Stimulated activated effector memory CD8-positive, alpha-beta T cell treated with anti-CD3 and anti-CD28 coated beads, Interleukin-12 subunit alpha, Interleukin-12 subunit beta, amount 100 ng/mL, for 72 hours (primary cell): ENCODE measurements around the gene MAGIX.
A peak's percentile ranks its signal among the peaks of the same experiment; 100 is the strongest.
"Not testable (repeated sequence)": the region's sequence is repeated elsewhere in the genome, so short reads cannot be mapped to it uniquely, and the experiment has no call there.

Experiments used
- ATAC-seq: fragments of 150-1000 bp; cut with Tn5 transposase; 2 replicates; pipeline ENCODE4 v1.10.0; 2021
- DNase-seq, 2 donors: peaks; one replicate each; pipeline ENCODE4 v3.0.0; 2021 to 2022; ENCODE audit warnings: low spot score in 2 of 2
- H3K27ac Mint-ChIP-seq: one replicate; pipeline ENCODE4 v1.8.0; 2022; ENCODE audit warnings: mild to moderate bottlenecking, mixed read lengths
- H3K36me3 Mint-ChIP-seq: one replicate; pipeline ENCODE4 v1.8.0; 2022; ENCODE audit warnings: mild to moderate bottlenecking, mixed read lengths
- H3K4me1 Mint-ChIP-seq: one replicate; pipeline ENCODE4 v1.8.0; 2022; ENCODE audit warnings: mixed read lengths
- H3K4me3 Mint-ChIP-seq: one replicate; pipeline ENCODE4 v1.8.0; 2022; ENCODE audit warnings: mild to moderate bottlenecking, mixed read lengths
- H3K9me3 Mint-ChIP-seq: one replicate; pipeline ENCODE4 v1.8.0; 2022; ENCODE audit warnings: mixed read lengths

Gene MAGIX

DNA sequence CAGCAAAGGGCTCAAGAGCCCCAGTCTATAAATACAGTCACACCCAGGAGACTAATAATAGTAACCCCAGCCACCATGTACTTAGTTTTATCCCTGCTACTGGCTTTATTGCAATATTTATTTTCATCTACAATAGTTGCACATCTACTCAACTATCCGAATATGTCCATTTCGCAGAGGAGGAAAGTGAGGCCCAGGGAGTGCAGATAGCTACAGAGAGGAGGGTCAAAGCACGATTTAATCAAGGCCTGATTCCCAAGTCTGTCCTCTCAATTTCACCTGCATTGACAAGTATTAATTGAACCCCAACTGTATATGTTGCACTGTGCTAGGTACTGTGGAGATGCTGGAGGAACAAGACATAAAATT is 5.2 kb downstream of the MAGIX start:
- H3K4me3 Mint-ChIP-seq = peak overlapping the region; percentile 91
- ATAC-seq (no peak), DNase-seq (no peak)
- H3K36me3 Mint-ChIP-seq = peaks cover 26% of the 10 kb centered on the region
- peaks cover 34% of the 10 kb centered on the region for H3K4me1 Mint-ChIP-seq
- H3K27ac Mint-ChIP-seq = peak overlapping the region; percentile 96
- no peaks in the 10 kb centered on the region for H3K9me3 Mint-ChIP-seq

GRCh38 chrX:49171752-49172279 is 9.3 kb downstream of the MAGIX start, which contains the start of gene PLP2:
TSS of gene PLP2 (plus strand) at chrX:49171898. CDS start at chrX:49172001, 103 bp downstream.
- no peaks in the 10 kb centered on the region for H3K9me3 Mint-ChIP-seq
- DNase-seq (peak; percentile 56 to 77), ATAC-seq (peak; percentile 80)
- H3K27ac Mint-ChIP-seq = peak within 1 kb of the TSS; percentile 87
- peaks cover 59% of the 10 kb centered on the region for H3K36me3 Mint-ChIP-seq
- peaks cover 42% of the 10 kb centered on the region for H3K4me1 Mint-ChIP-seq
- peak within 1 kb of the TSS; percentile 83 for H3K4me3 Mint-ChIP-seq

GRCh38 chrX:49172280-49172780 is 9.8 kb downstream of the MAGIX start:
- DNase-seq (peak in 1 of 2 donors; percentile 36), ATAC-seq (peak; percentile 85)
- Mint-ChIP-seq H3K27ac (peak overlapping the region; percentile 87), H3K9me3 (no peaks in the 10 kb centered on the region), H3K4me3 (peak overlapping the region; percentile 83), H3K4me1 (peaks cover 39% of the 10 kb centered on the region), H3K36me3 (peaks cover 59% of the 10 kb centered on the region)

GRCh38 chrX:49173544-49173943 is 11.0 kb downstream of the MAGIX start:
- H3K4me3 Mint-ChIP-seq = peak overlapping the region; percentile 83
- not testable (repeated sequence) for ATAC-seq
- H3K27ac Mint-ChIP-seq = peak overlapping the region; percentile 87

DNA sequence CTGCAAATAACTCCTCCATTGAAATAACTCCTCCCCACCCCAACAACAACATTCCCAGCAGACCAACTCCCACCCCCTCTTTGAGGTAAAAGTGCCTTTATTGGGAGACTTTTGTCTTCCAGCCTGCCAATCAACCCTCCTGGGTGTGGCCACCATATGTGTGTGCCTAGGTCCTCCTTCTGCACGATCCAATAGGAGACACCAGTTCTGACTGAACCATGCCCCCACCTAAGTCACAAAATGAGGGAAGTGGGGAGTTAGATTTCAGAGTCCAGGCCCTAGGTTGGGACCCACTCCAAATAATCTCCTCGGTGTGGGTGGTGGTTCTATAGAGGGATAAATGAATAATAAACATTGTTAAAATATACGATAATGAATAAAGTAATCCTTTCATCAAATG is 12.2 kb downstream of the MAGIX start:
- no peaks in the 10 kb centered on the region for H3K9me3 Mint-ChIP-seq
- peaks cover 79% of the 10 kb centered on the region for H3K36me3 Mint-ChIP-seq
- ATAC-seq = no peak
- H3K4me1 Mint-ChIP-seq = peaks cover 38% of the 10 kb centered on the region
- H3K4me3 Mint-ChIP-seq = no peak overlapping the region
- peak overlapping the region; percentile 50 for H3K27ac Mint-ChIP-seq
- DNase-seq = no peak

More at GRCh38 chrX:49173544-49173943, 11.0 kb downstream of the MAGIX start:
- peaks cover 31% of the 10 kb centered on the region for H3K4me1 Mint-ChIP-seq
- peaks cover 67% of the 10 kb centered on the region for H3K36me3 Mint-ChIP-seq
- not testable (repeated sequence) for H3K9me3 Mint-ChIP-seq, DNase-seq

DNA sequence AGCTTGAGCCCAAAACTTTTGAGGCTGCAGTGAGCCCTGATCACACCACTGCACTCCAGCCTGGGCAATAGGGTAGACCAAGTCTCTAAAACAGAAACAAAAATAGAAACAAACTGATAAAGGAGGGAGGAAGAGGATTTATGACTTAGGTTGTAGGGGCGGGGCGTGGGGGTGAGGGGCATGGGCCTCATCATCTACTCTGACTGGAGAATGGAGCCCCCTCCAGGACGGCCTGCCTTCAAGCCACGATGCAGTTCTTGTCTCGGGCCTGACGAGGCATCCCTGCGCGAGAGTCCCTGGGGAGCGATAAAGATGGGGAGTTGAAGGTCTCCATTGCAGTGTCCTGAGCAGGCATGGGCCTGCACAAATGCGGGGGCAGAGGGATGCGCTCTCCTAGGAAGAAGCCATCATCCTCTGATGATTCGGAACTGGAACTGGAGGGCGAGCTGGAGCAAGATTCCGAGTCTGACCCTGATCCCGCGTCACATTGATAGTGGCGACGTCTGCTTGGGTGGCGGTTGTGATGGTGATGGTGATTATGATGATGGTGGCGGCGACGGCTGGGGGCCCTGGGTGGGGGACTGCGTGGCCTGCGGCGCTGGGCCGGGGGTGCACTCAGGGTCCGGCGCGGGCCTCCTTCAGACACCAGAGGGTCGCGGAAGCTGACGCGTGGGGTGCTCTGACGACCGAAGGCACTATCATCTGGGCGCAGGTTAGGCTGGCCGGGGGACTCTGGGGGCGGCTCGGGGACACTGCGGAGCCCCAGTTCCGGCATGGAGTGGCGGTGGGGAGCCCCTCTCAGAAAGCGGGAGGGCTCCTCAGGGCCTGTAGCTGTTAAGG is 13.1 kb downstream of the MAGIX start:
- H3K9me3 Mint-ChIP-seq = no peaks in the 10 kb centered on the region
- ATAC-seq (no peak), DNase-seq (no peak)
- H3K4me1 Mint-ChIP-seq = peaks cover 38% of the 10 kb centered on the region
- no peak overlapping the region for H3K4me3 Mint-ChIP-seq
- peaks cover 88% of the 10 kb centered on the region for H3K36me3 Mint-ChIP-seq
- H3K27ac Mint-ChIP-seq = peak overlapping the region; percentile 93

DNA sequence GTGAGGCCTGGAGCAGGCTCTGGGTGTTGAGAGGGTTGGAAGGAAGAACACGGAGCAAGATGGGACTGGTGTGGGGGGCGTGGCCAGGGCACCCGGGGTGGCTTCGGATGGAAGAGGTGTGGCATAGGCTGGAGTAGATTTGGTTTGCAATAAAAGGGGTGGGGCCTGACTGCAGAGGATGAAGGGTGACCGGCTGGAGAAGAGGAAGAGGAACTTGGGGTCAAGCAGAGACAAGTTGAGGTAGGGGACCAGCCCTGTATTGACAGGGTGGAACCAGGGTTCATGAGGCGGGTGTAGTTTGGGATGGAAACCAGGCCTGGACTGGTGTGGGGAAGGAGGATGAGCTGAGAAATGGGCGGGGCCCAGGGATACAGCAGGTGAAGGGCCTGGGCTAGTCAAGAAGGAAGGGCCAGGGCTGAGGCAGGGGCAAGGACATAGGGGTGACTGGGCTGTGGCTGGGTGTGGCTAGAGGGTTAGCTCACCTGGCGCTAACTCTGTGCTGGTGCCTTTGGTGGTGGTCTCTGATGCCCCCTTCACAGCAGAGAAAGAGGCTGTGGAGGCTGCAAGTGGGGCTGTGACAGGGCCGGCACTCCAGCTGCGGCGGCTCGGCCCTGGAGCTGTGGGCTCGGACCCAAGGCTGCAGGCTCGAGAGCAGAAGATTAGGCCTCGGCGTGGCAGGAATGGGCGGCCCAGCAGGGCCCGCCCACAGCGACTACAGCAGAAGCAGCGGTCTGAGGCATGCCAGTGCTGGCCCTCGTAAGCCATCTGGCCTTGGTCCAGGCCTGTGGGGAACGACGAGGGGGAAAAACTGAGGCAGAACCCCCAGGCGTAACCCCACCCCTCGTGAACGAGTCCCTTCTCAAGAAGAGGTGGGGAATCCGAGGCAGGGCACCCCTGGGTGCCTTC is 14.1 kb downstream of the MAGIX start:
- H3K36me3 Mint-ChIP-seq = peaks cover 88% of the 10 kb centered on the region
- H3K4me1 Mint-ChIP-seq = peaks cover 38% of the 10 kb centered on the region
- DNase-seq = no peak
- H3K9me3 Mint-ChIP-seq = no peaks in the 10 kb centered on the region
- ATAC-seq = no peak
- H3K4me3 Mint-ChIP-seq = no peak overlapping the region
- H3K27ac Mint-ChIP-seq = peak overlapping the region; percentile 93

DNA sequence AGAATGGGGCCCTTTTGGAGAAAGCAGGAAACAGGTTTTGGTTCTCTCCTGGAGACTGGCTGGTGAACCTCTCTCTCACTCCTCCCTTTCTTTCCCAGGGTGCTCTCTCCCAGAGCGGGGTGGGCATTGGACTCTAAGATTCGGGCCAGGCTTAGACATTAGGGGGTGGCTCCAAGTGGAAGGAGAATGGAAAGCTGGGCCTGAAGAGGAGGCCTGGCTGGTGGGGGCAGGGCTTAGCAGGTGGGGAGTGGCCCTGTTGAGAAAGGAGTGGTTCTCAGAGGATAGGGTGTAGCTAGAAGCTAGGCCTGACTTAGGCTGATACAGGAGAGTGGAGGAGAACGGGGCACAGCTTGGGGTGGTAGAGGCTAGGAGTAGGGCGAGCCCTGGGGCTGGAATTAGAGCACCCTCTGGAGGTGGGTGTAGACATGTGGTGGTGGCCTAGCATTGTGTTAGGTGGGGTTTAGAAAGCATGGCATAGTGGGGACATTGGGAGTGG is 14.8 kb downstream of the MAGIX start:
- H3K4me1 Mint-ChIP-seq = peaks cover 41% of the 10 kb centered on the region
- peak overlapping the region; percentile 50 for H3K27ac Mint-ChIP-seq
- H3K36me3 Mint-ChIP-seq = peaks cover 89% of the 10 kb centered on the region

DNA sequence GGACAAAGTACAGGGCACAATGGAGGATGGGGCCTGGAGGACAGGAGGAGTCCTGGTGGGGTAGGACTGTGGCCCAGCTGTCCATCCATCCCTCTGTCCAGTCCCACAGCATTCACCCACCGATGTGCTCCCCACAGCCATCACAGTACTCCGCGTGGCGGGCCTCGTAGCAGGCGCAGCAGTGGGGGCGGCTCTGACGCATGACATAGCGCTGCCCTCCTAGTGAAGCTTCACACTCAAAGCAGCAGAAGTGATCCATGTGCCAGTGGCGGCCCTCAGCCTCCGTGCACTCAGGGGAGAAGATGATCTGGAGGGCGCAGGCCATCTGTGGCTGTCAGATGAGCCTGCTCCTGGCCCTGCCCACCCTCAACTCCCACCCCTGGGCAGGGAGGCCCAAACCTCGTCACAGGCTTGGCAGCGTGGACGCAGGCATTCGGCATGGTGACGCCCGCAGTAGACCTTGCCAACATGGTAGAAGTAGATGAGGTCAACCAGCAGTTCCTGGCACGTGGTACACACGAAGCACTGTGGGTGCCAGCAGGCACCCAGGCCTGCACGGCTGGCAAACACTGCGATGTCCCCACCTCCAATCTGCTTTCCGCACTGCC is 15.4 kb downstream of the MAGIX start:
- no peak overlapping the region for H3K4me3 Mint-ChIP-seq

More for the DNA sequence above, 14.8 kb downstream of the MAGIX start:
- DNase-seq (no peak), ATAC-seq (peak; percentile 57)
- Mint-ChIP-seq H3K4me3 (no peak overlapping the region), H3K9me3 (no peaks in the 10 kb centered on the region)

DNA sequence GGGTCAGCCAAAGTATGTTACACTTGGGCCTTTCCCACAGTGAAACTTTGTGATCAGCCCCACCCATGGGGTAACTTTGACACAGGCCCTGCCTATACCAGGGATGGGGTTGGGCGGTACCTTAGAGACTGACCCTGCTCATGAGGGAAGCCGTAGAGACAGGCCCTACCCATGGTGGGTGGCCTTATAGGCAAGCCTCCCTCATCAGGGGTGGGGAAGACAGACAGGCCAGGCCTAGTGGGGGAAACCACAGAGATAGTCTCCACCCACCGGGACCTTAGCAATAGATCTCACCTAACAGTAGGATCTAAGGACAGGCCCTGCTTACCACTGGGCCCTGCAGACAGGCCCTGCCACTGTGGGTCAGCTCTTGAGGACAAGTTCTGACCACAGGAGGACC is 16.0 kb downstream of the MAGIX start:
- Mint-ChIP-seq H3K36me3 (peaks cover 86% of the 10 kb centered on the region), H3K4me3 (no peak overlapping the region), H3K9me3 (no peaks in the 10 kb centered on the region), H3K4me1 (peaks cover 36% of the 10 kb centered on the region), H3K27ac (no peak overlapping the region)
- ATAC-seq = no peak
- no peak for DNase-seq

More for the DNA sequence above, 15.4 kb downstream of the MAGIX start:
- ATAC-seq = no peak
- H3K9me3 Mint-ChIP-seq = no peaks in the 10 kb centered on the region
- H3K4me1 Mint-ChIP-seq = peaks cover 39% of the 10 kb centered on the region
- no peak for DNase-seq
- peaks cover 89% of the 10 kb centered on the region for H3K36me3 Mint-ChIP-seq
- H3K27ac Mint-ChIP-seq = peak overlapping the region; percentile 50

GRCh38 chrX:49179358-49179757 is 16.8 kb downstream of the MAGIX start:
- ATAC-seq (no peak), DNase-seq (no peak)
- Mint-ChIP-seq H3K4me3 (no peak overlapping the region), H3K9me3 (no peaks in the 10 kb centered on the region), H3K36me3 (peaks cover 83% of the 10 kb centered on the region), H3K27ac (peak overlapping the region; percentile 69), H3K4me1 (peaks cover 37% of the 10 kb centered on the region)

- peaks cover 44% of the 10 kb centered on the region for H3K36me3 Mint-ChIP-seq
- H3K4me3 Mint-ChIP-seq = peak overlapping the region; percentile 81
- peak overlapping the region; percentile 32 for H3K27ac Mint-ChIP-seq
- DNase-seq (no peak), ATAC-seq (no peak)
- H3K9me3 Mint-ChIP-seq = no peaks in the 10 kb centered on the region
- H3K4me1 Mint-ChIP-seq = peaks cover 32% of the 10 kb centered on the region
These were observed 21.2 kb downstream of the MAGIX start for GRCh38 chrX:49183701-49184281.

DNA sequence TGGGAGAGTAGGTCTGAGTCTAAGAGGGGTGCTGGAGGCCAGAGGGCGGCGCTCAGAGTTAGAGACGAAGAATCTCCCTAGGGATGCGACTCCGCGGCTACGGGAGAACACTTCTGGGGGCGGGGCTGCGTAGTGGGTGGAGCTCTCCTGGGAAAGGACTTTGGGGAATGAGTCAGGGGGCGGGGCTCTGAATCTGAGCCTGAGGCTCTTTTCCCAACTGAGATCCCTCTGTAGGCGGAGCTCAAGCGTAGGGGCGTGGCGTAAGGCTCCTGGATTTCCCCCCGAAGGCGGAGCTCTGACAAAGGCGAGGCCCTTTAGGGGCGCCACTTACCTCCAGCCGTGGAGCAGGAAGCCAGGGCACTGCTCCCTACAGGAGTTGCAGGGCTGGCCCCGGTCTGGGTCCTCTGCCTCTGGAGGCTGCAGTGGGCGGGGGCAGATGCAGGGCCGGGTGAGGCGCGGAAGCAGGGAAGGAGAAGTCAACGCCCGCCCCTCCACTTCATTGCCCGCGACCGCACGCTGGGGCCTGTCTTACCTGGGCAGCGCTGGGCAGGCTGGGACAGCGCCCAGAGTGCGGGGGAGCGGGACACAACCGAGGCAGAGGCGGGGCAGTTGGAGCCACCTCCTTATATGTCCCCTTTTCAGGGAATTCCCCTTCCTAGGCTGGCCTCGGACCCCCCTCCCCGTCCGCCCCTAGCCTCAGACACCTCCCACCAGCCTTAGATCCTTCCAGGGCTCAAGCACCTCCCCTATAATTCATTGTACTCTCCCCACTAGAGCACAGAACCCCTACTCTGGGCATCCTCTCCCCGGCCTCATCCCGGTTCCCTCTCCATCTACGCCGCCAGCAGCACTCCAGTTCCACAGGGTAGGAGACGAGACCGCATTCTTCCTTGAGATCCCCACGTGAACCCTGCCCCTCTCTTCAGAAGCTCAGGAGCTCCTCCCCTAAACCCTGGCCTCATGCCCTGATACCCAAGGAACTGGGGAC is 22.0 kb downstream of the MAGIX start:
- DNase-seq (no peak), ATAC-seq (peak; percentile 67)
- Mint-ChIP-seq H3K36me3 (peaks cover 38% of the 10 kb centered on the region), H3K4me3 (peak overlapping the region; percentile 81), H3K4me1 (peaks cover 27% of the 10 kb centered on the region), H3K27ac (peak overlapping the region; percentile 32), H3K9me3 (no peaks in the 10 kb centered on the region)
